Measurements from ENCODE around the gene RNF144A. TPM values are rescaled to one million over a fixed set of nuclear protein-coding genes. Genes with fewer than 3 reads are reported as not detected.

The RNF144A gene
- total RNA-seq, 1 experiment from 2014 or later: 9.5 TPM

Other genes with a start within 250 kb of the RNF144A start
- 5.0 and 6.5 TPM in 2 replicates for gene CMPK2, start 51.5 kb upstream of the RNF144A start, total RNA-seq (2014; rRNA removed)
- 0.35 and 2.1 TPM in 2 replicates for gene RSAD2, start 39.6 kb upstream of the RNF144A start, total RNA-seq (2014; rRNA removed)